HG02763 (cell line): ENCODE data around the gene NLRC3.

Experiments used
- ATAC-seq: cut with Tn5 transposase; IDR thresholded peaks from one replicate; pipeline ENCODE4 v1.9.1; 2021; ENCODE audit warnings: mild to moderate bottlenecking, moderate library complexity; ENCODE audit not compliant: unreplicated experiment

NLRC3 gene

DNA sequence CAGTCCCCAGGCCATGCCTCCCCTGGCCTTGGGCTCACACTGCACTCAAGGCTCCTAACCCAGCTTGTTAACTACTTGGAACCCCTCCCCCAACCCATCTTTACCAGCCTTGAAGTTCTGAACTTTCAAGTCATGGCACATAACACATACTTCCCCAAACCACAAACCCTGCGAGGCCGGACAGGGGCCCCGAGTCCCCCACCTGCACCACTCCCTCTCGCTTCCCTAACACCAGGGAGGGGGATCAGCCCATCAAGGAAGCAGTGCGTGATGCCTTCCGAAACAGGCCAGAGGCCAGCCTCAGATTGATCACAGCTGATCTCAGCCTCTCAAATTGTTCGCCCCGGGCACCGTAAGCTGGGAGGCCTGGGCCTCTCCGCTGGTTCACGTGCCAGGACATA lies 3.0 kb upstream of the NLRC3 start:
- ATAC-seq, result no peak

DNA sequence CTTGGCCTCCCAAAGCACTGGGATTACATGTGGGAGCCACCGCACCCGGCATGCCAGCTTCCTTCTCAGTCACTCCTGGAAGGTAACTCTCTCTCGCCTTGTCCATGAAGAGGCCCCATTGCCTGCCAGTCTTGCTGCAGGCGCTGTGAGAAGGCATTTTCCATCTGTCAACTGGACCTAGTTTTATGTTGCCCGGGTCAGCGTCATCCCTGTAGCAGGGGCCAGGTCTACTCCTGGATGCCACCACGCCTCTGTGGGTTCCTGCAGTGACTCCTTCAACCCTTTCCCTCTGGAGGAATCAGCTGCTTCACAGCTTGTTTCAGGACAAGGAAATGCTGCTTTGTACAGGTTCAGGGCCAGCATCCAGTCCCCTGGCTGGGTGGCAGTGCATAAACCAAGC lies 2.6 kb upstream of the NLRC3 start:
- no peak for ATAC-seq

DNA sequence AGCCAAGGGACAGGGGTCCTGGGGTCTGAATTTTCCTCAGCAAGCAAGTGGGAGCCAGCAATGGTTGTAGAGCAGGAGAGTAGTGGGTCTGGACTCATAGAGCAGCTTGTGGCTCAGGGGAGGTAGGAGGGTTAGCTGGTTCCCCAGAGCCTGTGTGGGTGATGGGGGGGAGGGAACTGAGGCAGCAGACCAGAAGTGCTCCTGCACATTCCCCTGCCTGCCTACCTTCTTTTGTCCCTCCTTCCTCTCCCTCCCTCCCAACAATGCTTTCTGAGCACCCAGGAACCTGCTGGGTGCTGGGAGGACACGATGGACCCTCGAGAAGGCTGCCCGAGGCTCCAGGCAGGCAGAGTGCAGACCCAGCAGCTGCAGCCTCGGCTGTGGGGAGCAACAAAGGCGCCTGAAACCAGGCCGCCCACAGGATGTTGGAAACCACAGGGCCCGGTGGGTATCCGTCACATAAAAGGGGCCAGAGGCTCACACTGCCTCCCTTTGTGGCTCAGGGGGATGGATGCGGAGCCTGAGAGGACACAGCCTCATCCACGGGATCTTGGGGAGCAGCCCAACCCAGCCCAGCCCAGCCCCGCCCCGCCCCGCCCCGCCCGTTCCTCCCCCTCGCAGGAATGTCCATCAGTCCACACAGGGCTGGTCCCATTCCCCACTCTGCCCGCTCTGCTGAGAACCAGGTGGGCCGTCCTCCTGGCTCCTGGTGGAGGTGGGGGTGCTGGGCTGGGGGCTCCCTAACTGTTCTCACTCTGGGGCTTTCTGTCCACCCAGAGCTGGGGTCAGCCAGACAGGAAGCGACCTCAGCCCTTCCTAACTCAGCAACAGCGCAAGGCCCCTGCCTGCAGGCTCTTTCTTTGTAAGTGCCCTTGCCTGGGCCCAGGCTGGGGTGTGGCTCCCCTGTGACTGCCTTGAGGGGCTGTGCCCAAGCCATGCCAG lies 1.7 kb upstream of the NLRC3 start:
- no peak for ATAC-seq

DNA sequence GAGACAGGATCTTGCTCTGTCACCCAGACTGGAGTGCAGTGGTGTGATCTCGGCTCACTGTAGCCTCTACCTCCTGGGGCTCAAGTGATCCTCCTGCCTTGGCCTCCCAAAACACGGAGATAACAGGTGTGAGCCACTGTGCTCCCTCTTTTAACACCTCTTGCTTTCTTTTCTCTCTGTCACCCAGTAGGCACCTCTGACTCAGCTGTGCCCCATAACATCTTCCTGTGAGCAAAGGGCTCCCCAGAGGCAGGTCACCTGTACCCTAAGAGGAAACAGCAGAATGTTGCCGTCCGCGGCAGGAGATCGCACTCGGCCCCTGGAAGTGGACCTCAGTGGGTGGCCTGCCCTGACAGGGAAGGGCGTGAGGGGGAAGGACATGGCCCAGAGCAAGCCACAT lies 918 bp upstream of the NLRC3 start:
- no peak for ATAC-seq

DNA sequence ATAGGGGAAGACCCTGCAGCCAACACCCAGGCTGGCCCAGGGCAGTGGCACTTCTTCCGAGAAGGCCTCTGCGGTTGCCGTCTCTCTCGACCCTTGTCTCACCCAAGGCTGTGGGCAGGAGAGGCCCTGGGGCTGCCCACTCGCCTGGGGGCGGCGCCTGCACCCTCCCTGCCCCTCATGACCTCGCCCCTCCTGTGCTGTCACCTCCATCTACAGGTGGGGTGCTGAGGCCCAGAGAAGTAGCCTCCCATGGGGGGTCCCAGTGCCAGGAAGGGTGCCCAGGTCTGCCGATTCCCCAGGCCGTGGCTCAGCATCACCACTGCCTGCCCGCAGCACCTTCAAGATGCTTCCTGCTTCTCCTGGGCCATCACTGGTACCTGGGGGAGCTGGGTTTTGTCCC lies 992 bp downstream of the NLRC3 start:
- no peak for ATAC-seq

DNA sequence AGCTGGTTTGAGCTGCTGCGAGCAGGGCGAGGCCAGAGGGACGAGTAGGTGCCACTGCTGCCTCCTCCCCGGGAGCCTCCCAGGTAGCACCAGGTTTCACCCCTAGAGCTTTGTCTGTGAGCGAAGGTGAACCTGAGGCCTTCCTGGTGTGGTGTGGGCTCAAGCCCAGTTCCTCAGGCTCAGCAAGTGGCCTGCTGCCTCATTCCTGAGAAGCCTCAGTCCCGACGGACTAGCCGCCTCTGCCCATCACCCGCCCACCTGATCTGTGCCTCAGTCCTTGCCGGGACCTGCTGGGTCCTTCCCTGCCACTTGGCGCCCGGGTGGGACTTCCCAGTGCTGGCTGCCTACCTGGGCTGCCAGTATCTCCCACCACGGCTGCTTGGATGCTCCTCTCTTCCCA lies 1.7 kb downstream of the NLRC3 start:
- ATAC-seq, result no peak

DNA sequence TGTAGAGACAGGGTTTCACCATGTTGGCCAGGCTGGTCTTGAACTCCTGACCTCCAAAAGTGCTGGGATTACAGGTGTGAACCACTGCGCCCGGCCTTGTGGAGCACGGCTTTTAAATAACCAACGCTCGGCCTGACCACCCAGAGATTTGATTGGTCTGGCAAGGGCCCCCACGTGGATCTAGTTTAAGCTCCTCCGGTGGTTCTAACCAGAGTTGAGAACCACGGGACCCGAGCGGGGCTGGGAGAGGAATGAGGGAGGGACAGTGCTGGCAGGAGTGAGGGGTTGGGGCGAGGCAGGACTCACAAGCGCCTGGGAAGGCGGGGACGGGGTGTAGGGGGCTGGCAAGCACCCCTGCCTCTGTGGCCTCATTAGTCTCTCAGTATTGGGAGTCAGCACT lies 3.0 kb downstream of the NLRC3 start:
- no peak for ATAC-seq

DNA sequence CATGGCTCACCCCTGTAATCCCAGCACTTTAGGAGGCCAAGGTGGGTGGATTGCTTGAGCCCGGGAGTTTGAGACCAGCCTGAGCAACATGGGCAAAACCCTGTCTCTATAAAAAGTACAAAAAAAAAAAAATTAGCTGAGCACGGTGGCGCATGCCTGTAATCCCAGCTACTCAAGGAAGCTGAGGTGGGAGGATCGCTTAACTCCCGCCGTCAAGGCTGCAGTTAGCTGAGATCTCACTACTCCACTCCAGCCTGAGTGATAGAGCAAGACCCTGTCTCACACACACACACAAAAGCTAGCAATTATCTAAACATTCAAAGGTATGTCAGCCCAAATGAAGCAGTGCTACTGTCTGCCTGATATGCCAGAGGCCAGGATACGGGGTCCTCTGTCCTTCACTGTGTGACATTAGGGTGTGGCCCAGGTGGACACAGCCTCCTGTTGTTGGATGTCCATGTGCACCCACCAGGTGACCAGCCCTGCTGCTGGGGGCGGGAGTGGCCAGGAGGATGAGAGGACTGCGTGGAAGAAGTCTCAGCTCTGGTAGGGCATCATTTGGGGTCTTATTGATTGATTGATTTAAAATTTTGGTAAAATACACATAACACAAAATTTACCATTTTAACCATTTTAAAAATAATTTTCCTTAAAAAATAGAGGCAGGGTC lies 3.9 kb downstream of the NLRC3 start:
- no peak for ATAC-seq

DNA sequence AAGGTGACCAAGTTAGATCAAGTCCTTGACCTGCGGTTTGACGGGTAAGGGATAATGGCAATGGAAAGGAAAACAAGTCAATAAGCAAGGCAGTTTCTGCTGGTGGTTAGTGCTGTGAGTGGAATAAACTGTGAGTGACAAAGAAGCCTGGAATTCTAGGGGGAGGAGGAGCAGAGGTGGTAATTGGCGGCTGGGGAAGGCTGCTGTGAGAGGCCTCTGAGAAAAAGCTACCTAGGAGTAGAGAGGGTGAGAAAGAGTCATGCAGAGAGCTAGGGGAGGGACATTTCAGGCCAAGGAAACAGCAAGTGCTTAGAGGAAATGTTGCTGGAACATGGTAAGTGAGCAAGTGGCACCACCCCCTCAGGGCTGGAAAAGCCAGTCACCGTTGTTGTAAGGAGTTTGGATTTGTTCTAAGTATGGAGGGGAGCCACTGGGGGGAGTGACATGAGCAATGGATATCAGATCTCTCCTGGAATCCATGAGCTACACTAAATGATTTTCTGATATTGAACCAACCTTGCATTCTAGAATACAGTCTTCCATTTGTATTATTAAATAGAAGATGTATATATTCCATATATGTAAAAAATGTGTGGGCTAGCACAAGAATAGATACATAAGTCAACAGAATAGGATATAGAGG lies 6.7 kb downstream of the NLRC3 start:
- ATAC-seq, result no peak

DNA sequence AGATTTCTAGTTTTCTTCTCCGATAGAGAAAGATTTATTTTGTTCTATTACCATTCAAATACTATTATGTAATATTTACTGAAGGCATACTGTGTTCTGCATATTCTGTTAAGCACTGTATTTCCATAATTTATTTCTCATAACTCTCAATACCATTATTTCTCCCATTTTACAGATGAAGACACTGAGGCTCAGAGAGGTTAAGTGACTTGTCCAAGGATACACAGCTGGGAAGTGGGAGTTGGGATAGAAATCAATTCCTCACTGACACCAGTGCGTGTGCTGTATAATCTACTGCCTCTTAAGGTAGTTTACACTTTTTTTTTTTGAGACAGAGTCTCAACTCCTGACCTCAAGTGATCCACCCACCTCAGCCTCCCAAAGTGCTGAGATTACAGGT lies 7.4 kb downstream of the NLRC3 start:
- ATAC-seq, result no peak

DNA sequence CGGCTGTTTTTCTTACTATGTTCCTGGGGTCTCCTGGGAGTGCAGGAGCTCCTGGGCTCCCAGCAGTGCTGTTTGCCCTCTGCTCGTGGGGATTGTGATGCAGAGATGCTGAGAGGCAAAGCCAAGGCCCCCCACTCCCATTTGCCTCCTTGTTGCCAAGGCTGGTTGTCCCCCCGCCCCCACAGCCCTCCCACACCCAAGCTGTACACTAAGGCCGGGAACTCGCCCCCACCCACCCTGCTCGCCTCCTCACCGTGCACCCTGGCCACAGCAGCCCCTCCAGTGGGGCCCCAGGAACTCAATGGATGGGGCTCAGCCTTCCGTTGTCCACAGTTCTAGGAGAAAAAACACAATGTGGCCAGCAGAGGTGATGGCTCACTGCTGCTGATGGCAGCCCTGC lies 10.2 kb downstream of the NLRC3 start:
- no peak for ATAC-seq

DNA sequence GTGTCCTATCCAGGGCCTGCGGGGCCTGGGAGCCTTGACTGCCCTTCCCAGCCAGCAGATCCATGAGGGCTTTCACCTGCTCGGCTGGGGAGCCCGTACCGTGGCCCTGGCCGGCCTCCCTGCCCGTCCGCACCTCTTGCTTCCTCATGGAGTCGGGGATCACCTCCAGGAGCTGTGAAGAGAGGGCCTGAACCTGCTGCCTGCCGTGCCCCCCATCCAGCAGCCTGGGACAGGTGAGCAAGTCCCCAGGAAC lies 12.4 kb downstream of the NLRC3 start:
- ATAC-seq, result no peak

DNA sequence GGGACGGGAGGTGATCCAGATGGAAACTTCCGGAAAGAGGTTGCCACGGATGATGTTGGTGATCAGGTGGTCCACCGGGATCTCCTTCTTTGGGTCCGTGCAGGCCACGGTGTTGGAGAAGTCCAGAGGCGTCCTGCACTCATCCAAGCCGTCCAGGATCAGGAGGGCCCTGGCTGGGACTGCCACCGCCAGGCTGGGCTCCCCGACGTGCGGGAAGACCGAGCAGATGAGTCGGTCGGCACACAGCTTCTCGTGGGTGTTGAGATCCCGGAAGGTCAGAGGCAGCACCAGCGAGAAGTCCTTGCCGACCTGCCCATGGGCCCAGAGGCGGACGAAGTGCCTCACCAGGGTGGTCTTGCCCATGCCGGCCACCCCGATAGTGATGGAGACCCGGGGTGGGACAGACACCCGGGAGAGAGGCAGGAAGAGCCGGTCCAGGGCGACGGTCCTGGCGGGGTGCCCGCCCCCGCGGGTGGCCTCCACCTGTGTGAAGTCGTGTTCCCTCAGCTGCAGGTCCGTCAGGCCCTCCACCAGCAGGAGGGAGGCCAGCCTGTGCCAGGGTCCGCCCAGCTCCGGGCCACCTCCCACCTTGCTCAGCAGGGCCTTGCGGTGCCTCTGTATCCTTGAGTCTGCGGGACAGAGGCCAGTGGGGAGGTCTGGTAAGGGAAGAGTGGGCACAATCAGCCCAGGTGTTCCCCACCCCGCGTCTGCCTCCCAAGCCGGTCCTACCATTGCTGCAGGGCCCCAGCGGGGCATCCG lies 12.9 kb downstream of the NLRC3 start:
- no peak for ATAC-seq

DNA sequence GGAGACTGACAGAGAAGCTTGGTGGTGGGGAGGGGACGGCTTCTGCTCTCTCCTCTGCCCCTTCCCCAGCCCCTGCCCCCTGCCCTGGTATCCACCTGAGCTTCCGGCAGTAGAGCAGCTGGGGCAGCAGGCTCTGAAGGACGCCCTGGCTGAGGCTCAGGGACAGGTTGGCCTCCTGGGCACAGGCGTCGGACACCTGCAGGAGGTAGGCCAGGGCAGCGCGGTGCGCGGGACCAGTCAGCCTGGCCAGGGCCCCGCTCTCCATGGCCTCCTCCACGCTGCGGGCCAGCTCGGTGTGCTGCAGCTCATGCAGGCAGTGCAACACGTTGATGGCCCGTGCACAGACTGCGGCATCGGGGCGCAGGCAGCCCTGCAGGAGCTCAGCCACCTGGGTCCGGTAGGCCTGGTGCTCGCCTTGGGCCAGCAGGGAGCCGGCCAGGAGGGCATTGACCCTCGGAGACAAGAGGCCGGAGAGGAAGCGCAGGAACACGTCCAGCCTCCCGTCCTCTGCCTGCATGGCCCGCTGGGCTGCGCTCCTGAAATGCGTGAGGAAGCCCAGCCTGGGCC lies 14.2 kb downstream of the NLRC3 start:
- ATAC-seq, result no peak

DNA sequence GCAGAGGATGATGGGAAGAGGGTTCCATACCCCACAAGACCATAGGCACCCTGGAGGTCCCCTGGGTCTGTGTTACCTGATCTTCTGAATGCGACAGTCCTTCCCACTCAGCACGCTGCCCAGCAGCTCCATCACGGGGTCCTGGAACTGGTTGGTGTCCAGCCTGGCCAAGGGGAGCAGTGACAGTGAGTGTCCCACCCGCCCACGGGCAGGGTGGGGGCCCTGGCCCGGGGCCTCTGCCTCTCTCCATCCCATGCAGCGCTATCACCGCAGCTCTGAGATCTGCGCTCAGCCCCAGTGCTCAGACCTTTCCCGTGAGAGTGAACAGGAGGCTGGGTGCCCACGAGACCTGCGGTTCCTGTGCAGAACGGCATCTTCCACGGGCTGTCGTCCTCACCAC lies 15.6 kb downstream of the NLRC3 start:
- ATAC-seq, result no peak

DNA sequence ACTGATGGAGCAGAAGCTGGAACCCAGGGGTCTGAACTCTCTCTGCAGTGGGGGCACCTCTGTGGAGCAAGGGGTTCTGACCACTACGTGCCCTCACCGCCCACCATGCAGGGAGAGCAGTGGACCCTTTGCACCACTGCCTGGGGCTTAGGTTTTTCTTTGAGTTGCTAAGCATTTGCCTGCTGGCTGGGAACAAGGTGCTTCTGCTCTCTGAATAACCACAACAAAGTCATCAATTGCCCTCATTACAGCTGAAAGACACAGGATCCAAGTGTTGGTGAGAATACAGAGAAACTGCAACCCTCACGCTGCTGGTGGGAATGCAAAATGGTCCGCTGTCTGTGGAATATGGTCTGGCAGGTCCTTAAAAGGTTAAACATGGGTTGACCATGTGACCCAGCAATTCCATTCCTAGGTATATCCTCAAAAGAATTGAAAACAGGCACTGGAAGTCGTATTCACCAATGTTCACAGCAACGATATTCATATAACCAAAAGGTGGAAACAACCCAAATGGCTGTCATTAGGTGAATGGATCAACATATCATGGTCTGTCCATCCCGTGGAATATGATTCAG lies 22.8 kb downstream of the NLRC3 start:
- ATAC-seq, result no peak

DNA sequence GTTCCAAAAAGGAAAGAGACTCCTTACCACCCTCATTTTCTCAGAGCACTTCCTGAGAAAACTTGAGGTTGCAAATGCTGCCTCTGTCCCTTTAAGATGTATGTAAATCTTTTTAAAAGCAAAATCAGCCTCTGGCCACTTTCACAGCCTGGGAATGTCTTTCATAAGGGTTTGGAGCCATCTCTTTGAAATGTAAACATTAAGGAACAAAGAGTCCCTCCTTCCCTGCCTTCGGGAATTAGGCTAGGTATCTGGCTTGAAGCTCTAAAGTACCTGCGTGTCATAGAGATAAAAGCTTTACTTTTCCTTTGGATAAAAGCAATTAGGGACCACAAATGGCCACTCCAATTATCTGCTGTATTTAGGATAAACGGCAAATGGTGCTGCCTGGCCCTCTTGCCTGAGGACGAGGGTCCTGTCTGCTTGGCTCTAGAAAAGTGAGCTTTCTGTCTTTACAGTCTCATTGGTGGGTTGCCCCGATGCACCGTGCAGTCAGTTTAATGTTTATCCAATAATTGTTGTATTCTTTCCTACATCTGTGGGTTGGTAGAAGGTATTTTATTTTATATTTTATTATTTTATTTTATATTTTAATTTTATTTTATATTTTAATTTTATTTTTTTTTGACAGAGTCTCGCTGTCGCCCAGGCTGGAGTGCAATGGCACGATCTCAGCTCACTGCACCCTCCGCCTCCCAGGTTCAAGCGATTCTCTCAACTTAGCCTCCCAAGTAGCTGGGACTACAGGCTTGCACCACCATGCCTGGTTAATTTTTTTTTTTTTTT lies 23.9 kb downstream of the NLRC3 start:
- no peak for ATAC-seq

DNA sequence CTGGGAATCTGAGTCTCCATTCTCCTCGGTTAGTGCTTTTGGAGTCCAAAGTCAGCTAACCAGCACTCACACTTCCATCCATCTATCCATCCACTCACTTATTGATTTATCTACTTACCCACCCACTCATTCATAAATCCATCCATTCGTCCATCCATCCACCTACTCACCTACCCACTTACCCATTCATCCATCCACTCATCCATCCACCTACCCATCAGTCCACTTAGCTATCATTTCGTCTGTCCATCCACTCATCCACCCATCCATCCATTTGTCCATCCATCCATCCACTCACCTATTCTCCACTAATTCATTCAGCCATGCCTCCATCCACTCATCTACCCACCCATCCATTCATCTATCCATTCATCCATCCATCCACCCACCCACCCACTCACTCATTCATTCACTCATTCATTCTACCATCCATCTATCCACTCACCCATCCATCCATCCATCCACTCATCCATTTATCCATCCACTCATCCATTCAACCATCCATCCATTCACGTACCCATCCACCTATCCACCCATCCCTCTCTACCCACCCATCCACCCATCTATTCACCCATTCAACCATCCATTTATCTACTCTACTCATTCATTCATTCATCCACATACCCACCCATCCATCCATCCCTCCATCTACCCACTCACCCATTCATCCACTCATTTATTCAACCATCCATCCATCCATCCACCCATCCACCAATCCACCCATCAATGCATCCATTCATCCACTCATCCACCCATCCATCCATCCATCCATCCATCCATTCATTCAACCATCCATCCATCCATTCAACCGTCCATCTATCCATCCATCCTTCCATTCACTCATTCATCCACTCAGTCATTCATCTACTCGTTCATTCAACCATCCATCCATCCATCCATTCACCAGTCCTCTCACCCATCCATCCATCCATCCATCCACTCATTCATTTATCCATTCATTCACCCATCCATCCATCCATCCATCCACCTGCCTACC lies 26.1 kb downstream of the NLRC3 start:
- ATAC-seq, result no peak

DNA sequence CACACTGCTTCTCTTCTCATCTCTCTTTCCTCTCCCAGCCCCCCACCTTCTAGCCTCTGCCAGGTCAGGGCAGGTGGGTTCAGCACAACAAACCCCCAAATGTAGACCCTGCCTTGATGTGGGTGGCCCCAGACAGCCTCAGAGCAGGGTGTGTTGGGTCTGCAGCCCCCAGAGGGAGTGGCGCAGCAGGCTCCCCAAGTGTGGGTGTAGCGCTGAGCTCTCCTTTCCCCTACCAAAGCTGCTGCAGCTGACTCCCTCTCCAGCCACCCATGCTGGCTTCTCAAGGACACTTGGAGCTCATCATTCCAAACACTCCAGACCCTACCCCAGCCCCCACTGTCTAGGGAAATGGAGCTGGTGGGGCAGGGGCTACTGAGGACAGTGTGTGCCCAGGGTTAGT lies 27.3 kb downstream of the NLRC3 start:
- no peak for ATAC-seq
